Left ventricle myocardium inferior (tissue), 1 donor: ENCODE results near the gene TSHZ2. TPM values are rescaled to one million over a fixed set of nuclear protein-coding genes. Genes with fewer than 3 reads are reported as not detected.

Experiments used
- DNase-seq: peaks from one replicate; pipeline ENCODE4 v3.0.0-alpha.2; 2020
- H3K27ac ChIP-seq: fragments of 200-600 bp; replicated peaks from 2 replicates; pipeline ENCODE4 v1.8.0; 2021
- H3K27me3 ChIP-seq: fragments of 200-600 bp; 2 replicates; pipeline ENCODE4 v1.8.0; 2021; ENCODE audit warnings: low read depth
- H3K36me3 ChIP-seq: fragments of 200-600 bp; 2 replicates; pipeline ENCODE4 v1.8.0; 2021
- H3K4me1 ChIP-seq: fragments of 200-600 bp; 2 replicates; pipeline ENCODE4 v1.8.0; 2021
- H3K4me3 ChIP-seq: fragments of 200-600 bp; 2 replicates; pipeline ENCODE4 v1.8.0; 2021; ENCODE audit warnings: mild to moderate bottlenecking, moderate library complexity
- H3K9me3 ChIP-seq: fragments of 200-600 bp; replicated peaks from 2 replicates; pipeline ENCODE4 v1.8.0; 2021
- intact Hi-C: fragments of 100-400 bp; cut with micrococcal nuclease; formaldehyde crosslinking; loops from one replicate; pipeline ENCODE4 v1.11.0; 2022
- total RNA-seq: library from RNA; stranded (reverse); fragmentation: NEBNext Ultra II Directional; extraction: Animal tissue kit (Norgen Biotek cat#: 25700); gene quantifications from one replicate; pipeline ENCODE4 v1.2.1, GENCODE V29; 2021
- TF ChIP-seq, protein P1 (sequence below): fragments of 200-600 bp; IDR thresholded peaks from 2 replicates; pipeline ENCODE4 v1.8.0; 2021; ENCODE audit warnings: antibody characterized with exemption, mild to moderate bottlenecking, borderline replicate concordance
- donor health status: DM: no; HTN: yes; CAD: no; lungs with severe emphysema.

TSHZ2 gene
- total RNA-seq, 1 donor from 2014 or later, result 3.1 TPM

DNA sequence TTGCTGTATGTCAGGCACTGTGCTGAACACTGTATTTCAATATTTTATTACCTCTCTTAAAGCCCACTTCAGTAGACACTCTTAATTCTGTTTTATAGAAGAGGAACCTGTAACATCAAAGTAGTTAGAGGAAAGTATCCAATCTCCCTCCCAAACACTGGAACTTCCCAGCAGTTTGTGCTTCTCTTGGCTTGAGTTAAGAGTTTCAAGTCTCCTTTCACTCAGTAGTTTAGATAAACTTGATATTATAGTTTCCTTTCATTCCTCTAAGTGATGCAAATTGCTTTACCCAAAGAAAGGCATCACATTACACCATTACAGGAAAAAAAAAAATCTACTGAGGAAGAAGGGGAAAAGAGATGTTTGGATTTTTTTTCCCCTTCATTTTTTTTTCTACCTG, 164.3 kb downstream of the TSHZ2 start:
- H3K27ac ChIP-seq, result no peak overlapping the region
- H3K27me3 ChIP-seq, result peaks cover 8% of the 10 kb centered on the region
- no peaks in the 10 kb centered on the region for H3K4me1 ChIP-seq
- no peaks in the 10 kb centered on the region for H3K36me3 ChIP-seq
- H3K9me3 ChIP-seq, result no peaks in the 10 kb centered on the region
- TF ChIP-seq, protein P1, sequence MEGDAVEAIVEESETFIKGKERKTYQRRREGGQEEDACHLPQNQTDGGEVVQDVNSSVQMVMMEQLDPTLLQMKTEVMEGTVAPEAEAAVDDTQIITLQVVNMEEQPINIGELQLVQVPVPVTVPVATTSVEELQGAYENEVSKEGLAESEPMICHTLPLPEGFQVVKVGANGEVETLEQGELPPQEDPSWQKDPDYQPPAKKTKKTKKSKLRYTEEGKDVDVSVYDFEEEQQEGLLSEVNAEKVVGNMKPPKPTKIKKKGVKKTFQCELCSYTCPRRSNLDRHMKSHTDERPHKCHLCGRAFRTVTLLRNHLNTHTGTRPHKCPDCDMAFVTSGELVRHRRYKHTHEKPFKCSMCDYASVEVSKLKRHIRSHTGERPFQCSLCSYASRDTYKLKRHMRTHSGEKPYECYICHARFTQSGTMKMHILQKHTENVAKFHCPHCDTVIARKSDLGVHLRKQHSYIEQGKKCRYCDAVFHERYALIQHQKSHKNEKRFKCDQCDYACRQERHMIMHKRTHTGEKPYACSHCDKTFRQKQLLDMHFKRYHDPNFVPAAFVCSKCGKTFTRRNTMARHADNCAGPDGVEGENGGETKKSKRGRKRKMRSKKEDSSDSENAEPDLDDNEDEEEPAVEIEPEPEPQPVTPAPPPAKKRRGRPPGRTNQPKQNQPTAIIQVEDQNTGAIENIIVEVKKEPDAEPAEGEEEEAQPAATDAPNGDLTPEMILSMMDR, result no peak
- no peak for DNase-seq
- intact Hi-C loops, result no loop called here
- no peak overlapping the region for H3K4me3 ChIP-seq

DNA sequence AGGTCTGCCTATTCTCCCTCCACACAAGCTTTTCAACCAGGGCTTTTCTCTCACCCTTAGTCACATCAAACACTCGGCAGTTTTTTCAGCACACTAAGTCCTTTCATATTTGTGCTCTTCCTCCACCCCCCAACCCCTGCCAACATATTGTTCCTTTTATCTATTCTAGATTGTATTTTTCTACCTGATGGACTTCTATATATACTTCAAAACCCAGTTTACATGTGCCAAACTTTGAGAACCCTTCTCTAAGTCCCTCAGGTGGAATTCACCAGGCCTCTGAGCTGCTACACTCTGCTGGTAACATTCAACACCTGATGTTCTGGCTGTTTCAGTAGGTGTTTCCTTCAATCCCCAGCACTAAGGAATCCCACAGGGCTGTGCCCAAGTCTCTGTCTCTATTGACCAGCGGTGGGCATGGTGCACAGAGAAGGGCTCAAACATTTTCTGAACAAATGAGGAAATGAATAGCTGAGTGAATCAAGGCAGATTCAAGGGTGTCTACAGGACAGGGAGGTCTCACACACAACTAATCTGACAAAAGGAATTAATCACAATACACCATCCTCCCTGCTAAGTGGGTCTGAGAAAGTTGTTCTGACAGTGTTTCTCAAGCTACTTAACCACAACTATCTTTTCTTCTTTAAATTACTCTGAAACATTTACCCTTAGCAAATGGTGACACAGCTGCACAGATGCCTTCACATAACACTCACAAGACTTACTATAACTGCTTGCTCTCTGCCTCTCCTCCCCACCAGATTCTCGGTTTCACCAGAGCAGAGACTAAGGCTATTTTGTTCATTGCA, 166.5 kb downstream of the TSHZ2 start:
- no peak overlapping the region for H3K27ac ChIP-seq
- no peak for DNase-seq
- H3K4me1 ChIP-seq, result peaks cover 15% of the 10 kb centered on the region
- no peaks in the 10 kb centered on the region for H3K9me3 ChIP-seq
- TF ChIP-seq, protein P1, result no peak
- no peak overlapping the region for H3K4me3 ChIP-seq
- intact Hi-C loops, result no loop called here
- peaks cover 8% of the 10 kb centered on the region for H3K27me3 ChIP-seq
- H3K36me3 ChIP-seq, result no peaks in the 10 kb centered on the region

DNA sequence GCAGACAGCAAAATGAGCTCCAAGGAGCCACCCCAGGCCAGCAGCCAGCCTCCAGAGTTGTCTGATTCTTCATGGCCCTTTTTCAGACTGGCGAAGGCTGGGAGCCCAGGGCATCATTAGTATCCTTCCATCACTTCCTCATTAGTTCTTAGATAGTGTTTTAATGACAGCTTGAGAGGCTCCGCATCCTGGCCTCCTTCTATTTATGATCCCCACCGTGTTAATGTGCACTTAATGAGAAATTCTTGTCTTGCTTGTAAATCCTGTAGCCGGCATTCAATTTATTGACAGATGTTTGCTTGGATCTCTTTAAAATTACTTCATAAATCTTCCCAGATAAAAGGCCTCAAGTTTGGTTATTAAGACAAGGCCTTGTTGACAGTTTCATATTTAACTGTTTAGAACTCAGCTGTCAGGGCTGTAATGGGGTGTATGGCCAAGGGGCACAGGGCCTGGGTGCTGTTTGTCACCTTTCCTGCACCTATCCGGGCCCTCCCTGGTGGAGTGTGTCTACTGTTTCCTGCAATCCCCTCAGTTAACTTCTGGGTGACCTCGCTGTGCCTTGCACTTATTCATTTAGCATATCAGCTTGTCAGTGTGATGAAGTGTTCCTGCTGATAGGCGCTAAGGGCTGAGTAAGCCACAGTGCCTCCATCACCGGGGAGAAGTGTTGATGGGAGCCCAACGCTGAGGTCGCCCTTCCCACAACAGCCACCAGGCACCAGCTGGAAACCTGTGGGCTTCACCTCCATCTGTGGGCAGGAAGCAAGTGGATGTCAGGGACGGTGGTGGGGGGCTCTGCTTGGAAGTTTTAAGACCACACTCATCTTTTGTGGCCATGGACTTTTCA, 169.3 kb downstream of the TSHZ2 start:
- intact Hi-C loops, result no loop called here
- DNase-seq, result peak; percentile 14

DNA sequence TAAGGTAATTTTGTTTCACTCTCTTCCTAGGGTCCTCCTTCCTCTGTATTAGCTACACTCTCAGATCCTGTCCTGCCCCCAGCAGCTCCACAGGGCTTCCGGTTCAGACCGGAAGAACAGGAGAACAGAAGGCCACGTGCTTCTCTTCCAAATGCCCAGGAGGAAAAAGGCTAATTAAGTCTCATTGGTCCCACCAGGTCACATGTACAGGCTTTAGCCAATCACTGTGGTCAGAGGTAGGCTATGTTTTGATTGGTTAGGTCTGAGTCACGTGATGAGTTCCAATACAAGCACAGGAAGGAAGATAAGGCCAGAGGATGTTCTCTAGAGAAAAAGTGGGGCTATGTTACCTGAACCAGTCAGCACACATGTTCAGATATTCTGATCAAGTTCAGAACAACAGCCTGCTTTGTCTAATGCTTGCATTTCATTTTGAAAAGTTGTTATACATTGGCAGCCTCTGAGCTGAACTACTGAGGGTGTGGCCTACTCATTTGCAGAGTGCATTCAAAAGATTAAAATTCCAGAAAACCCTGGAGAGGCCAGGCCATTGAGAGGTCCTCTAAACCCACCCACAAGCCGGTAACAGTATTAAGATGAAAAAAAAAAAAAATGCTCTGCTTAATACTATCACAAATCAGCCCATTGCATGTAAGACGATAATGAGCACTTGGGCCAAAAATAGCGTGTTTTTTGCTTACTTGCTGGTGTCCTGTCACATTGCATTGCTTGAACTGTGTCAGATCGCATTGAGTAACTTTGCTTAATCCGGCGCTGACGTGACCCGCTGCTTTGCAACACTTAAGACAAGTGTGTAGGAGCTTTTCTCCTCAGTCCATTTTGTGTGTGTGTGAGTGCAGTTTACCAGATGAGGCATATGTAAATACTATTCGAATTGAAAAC, 170.3 kb downstream of the TSHZ2 start:
- DNase-seq, result no peak
- H3K27me3 ChIP-seq, result peaks cover 17% of the 10 kb centered on the region
- no peaks in the 10 kb centered on the region for H3K36me3 ChIP-seq
- no peak overlapping the region for H3K27ac ChIP-seq
- no peak overlapping the region for H3K4me3 ChIP-seq
- TF ChIP-seq, protein P1, result no peak
- H3K4me1 ChIP-seq, result peaks cover 15% of the 10 kb centered on the region
- H3K9me3 ChIP-seq, result no peaks in the 10 kb centered on the region
- intact Hi-C loops, result no loop called here

More for the DNA sequence above, 169.3 kb downstream of the TSHZ2 start:
- Histone ChIP-seq H3K4me3 (no peak overlapping the region), H3K9me3 (no peaks in the 10 kb centered on the region), H3K27me3 (peaks cover 9% of the 10 kb centered on the region), H3K27ac (no peak overlapping the region), H3K36me3 (no peaks in the 10 kb centered on the region), H3K4me1 (peaks cover 15% of the 10 kb centered on the region)
- TF ChIP-seq, protein P1, result peak; percentile 18

DNA sequence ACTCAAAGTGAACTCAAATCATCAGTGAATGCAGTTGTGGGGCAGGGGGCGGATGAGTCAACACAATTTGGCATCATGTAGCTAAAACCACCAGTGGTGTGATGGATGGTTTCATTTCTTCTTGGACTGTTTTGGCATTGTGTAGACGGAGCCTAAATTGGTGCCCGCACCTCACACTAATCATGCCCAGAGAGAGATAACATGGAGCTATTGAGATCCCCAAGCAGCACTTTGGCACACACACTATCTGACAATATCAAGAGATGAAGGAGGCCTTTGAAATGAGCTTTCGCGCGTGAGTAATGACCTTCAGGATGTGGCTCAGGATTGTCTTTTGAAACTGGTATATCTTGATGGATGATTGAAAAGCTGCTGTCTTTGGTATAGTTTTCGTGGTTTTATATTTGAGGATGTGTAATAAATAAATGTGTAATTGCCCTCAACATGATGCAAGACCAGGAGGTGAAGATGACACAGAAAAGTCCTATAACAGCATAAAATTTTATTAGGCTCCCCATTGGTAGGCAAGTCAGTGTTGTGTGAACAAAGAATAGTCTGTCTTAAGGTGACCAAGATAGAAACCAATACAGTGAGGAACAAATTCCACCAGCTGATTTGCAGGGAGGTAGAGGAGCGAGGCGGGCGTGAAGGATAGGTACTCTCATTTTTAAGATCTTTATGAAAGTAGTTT, 174.2 kb downstream of the TSHZ2 start:
- intact Hi-C loops, result no loop called here
- H3K9me3 ChIP-seq, result no peaks in the 10 kb centered on the region
- H3K27me3 ChIP-seq, result peaks cover 29% of the 10 kb centered on the region
- no peak overlapping the region for H3K4me3 ChIP-seq
- H3K36me3 ChIP-seq, result no peaks in the 10 kb centered on the region
- TF ChIP-seq, protein P1, result no peak
- peaks cover 30% of the 10 kb centered on the region for H3K4me1 ChIP-seq
- no peak overlapping the region for H3K27ac ChIP-seq
- DNase-seq, result no peak
